ENCODE data around the gene PAGR1.

GRCh38 chr16:29812754-29813643 is 3.0 kb upstream of the PAGR1 start:
- TF ChIP-seq CTCF (IDR thresholded peaks at IDR 0.05) (no peak), POLR2A (IDR thresholded peaks at IDR 0.05) (no peak)

All from lower leg skin (tissue), 3 donors.